ENCODE measurements around the gene AP2A1. TPM values are rescaled to one million over a fixed set of nuclear protein-coding genes. Genes with fewer than 3 reads are reported as not detected.

Gene AP2A1
- total and polyA plus RNA-seq, 4 donors, result 20.1 to 123 (median 57.5) TPM

- H3K9me3 ChIP-seq (ENCODE audit: control insufficient read depth in 4 of 4, low read length in 3 of 4), result no peaks in the 10 kb centered on the region
- H3K27ac ChIP-seq (ENCODE audit: low read depth in 1 of 2, low read length in 2 of 2), result peak overlapping the region in 1 of 2 donors; percentile 41
- peaks cover 0 to 2% (median 0%) of the 10 kb centered on the region in 4 donors for H3K4me1 ChIP-seq (ENCODE audit: control insufficient read depth in 4 of 4, insufficient read depth in 4 of 4, low read length in 3 of 4)
- peaks cover 26 to 75% (median 40%) of the 10 kb centered on the region in 4 donors for H3K36me3 ChIP-seq (ENCODE audit: control insufficient read depth in 4 of 4, insufficient read depth in 3 of 4, low read depth in 1 of 4, low read length in 3 of 4)
- no peaks in the 10 kb centered on the region for H3K27me3 ChIP-seq (ENCODE audit: control insufficient read depth in 4 of 4, insufficient read depth in 4 of 4, low read length in 3 of 4)
- H3K9ac ChIP-seq (ENCODE audit: low read depth in 1 of 2, low read length in 2 of 2), result no peak overlapping the region
- H3K4me3 ChIP-seq (ENCODE audit: low read depth in 1 of 3, low read length in 3 of 3), result no peak overlapping the region
- TF ChIP-seq EGR1 (IDR thresholded peaks at IDR 0.05; ENCODE audit: low read depth in 2 of 2) (no peak), HNF4A (conservative IDR thresholded peaks at IDR 0.05) (no peak), RAD21 (IDR thresholded peaks at IDR 0.05) (no peak), FOXA2 (IDR thresholded peaks at IDR 0.05) (no peak), YY1 (IDR thresholded peaks at IDR 0.05) (no peak), MAX (IDR thresholded peaks at IDR 0.05) (no peak), JUND (IDR thresholded peaks at IDR 0.05) (no peak)
- 78% methylated on average over 37 of the region's 38 CpGs for WGBS
- peak; percentile 64 for DNase-seq (ENCODE audit: low spot score)
Measured at GRCh38 chr19:49801966-49802661, 35.3 kb downstream of the AP2A1 start.

GRCh38 chr19:49802836-49803528, 36.2 kb downstream of the AP2A1 start:
- Histone ChIP-seq H3K36me3 (ENCODE audit: control insufficient read depth in 4 of 4, insufficient read depth in 3 of 4, low read depth in 1 of 4, low read length in 3 of 4) (peaks cover 23 to 72% (median 41%) of the 10 kb centered on the region in 4 donors), H3K9ac (ENCODE audit: low read depth in 1 of 2, low read length in 2 of 2) (no peak overlapping the region), H3K4me1 (ENCODE audit: control insufficient read depth in 4 of 4, insufficient read depth in 4 of 4, low read length in 3 of 4) (peaks cover 0 to 2% (median 0%) of the 10 kb centered on the region in 4 donors), H3K4me3 (ENCODE audit: low read depth in 1 of 3, low read length in 3 of 3) (no peak overlapping the region), H3K27me3 (ENCODE audit: control insufficient read depth in 4 of 4, insufficient read depth in 4 of 4, low read length in 3 of 4) (no peaks in the 10 kb centered on the region), H3K27ac (ENCODE audit: low read depth in 1 of 2, low read length in 2 of 2) (peak overlapping the region in 1 of 2 donors; percentile 20), H3K9me3 (ENCODE audit: control insufficient read depth in 4 of 4, low read length in 3 of 4) (no peaks in the 10 kb centered on the region)
- no peak for DNase-seq (ENCODE audit: low spot score)
- WGBS, result 90% methylated on average over 24 of the region's 24 CpGs
- TF ChIP-seq HNF4A (conservative IDR thresholded peaks at IDR 0.05) (no peak), ZBTB33 (IDR thresholded peaks at IDR 0.05) (no peak), GABPA (IDR thresholded peaks at IDR 0.05 in 1 of 2, conservative IDR thresholded peaks at IDR 0.05 in 1 of 2) (no peak)

GRCh38 chr19:49803529-49803856, 36.7 kb downstream of the AP2A1 start:
- Histone ChIP-seq H3K36me3 (ENCODE audit: control insufficient read depth in 4 of 4, insufficient read depth in 3 of 4, low read depth in 1 of 4, low read length in 3 of 4) (peaks cover 22 to 66% (median 37%) of the 10 kb centered on the region in 4 donors), H3K27me3 (ENCODE audit: control insufficient read depth in 4 of 4, insufficient read depth in 4 of 4, low read length in 3 of 4) (no peaks in the 10 kb centered on the region), H3K4me1 (ENCODE audit: control insufficient read depth in 4 of 4, insufficient read depth in 4 of 4, low read length in 3 of 4) (peaks cover 0 to 3% (median under 1%) of the 10 kb centered on the region in 4 donors), H3K9me3 (ENCODE audit: control insufficient read depth in 4 of 4, low read length in 3 of 4) (no peaks in the 10 kb centered on the region), H3K27ac (ENCODE audit: low read depth in 1 of 2, low read length in 2 of 2) (no peak overlapping the region), H3K9ac (ENCODE audit: low read depth in 1 of 2, low read length in 2 of 2) (no peak overlapping the region), H3K4me3 (ENCODE audit: low read depth in 1 of 3, low read length in 3 of 3) (no peak overlapping the region)
- DNase-seq (ENCODE audit: low spot score), result no peak
- 94% methylated on average over 6 of the region's 6 CpGs for WGBS
- TF ChIP-seq ATF3 (IDR thresholded peaks at IDR 0.05), result no peak
- TF ChIP-seq RXRA (IDR thresholded peaks at IDR 0.05), result no peak
- TF ChIP-seq REST (IDR thresholded peaks at IDR 0.05), result no peak
- TF ChIP-seq CTCF (IDR thresholded peaks at IDR 0.05; ENCODE audit: low read depth, low read length, missing input control), result no peak
- no peak for TF ChIP-seq SP1 (IDR thresholded peaks at IDR 0.05)
- no peak for TF ChIP-seq HNF4A (conservative IDR thresholded peaks at IDR 0.05)
- TF ChIP-seq TAF1 (conservative IDR thresholded peaks at IDR 0.05), result no peak
- TF ChIP-seq MAX (IDR thresholded peaks at IDR 0.05), result no peak
- no peak for TF ChIP-seq YY1 (IDR thresholded peaks at IDR 0.05)
- TF ChIP-seq GABPA (IDR thresholded peaks at IDR 0.05 in 1 of 2, conservative IDR thresholded peaks at IDR 0.05 in 1 of 2), result no peak
- no peak for TF ChIP-seq HNF4G (IDR thresholded peaks at IDR 0.05)
- no peak for TF ChIP-seq JUND (IDR thresholded peaks at IDR 0.05)
- TF ChIP-seq EGR1 (IDR thresholded peaks at IDR 0.05; ENCODE audit: low read depth in 2 of 2), result no peak
- TF ChIP-seq NR2F2 (IDR thresholded peaks at IDR 0.05), result no peak

Measured in liver (tissue), 9 donors.